K562 (cell line): ENCODE results near the gene KLB.

Experiments
- CREB1 ChIP-seq, 2 experiments: sonication (generic) in 1 of 2; formaldehyde crosslinking in 1 of 2; IDR thresholded peaks; 2 replicates each; pipeline versions ENCODE4 v1.6.1 to v1.8.0; 2012 to 2022; ENCODE audit warnings: inconsistent platforms in 1 of 2, mild to moderate bottlenecking in 1 of 2, missing genetic modification reagents in 1 of 2, moderate library complexity in 1 of 2
- CTCF ChIP-seq, 3 experiments: IDR thresholded peaks in 2 of 3; conservative IDR thresholded peaks in 1 of 3; 2 replicates each; pipeline ENCODE4 v1.5.1; 2011 to 2012; ENCODE audit warnings: low read length in 3 of 3, mild to moderate bottlenecking in 3 of 3, control low read depth in 2 of 3, improper control_type of control experiment in 1 of 3, inconsistent platforms in 1 of 3, low read depth in 1 of 3, mixed read lengths in 1 of 3, moderate library complexity in 1 of 3; ENCODE audit not compliant: insufficient read depth in 2 of 3
- POLR2AphosphoS5 ChIP-seq: IDR thresholded peaks from 2 replicates; pipeline ENCODE4 v1.6.1; 2011; ENCODE audit warnings: mild to moderate bottlenecking, low read depth, low read length, moderate library complexity; ENCODE audit not compliant: control insufficient read depth, insufficient read depth
- ZBTB33 ChIP-seq: sonication (generic); formaldehyde crosslinking; IDR thresholded peaks from 2 replicates; pipeline ENCODE4 v1.8.1; 2023; ENCODE audit warnings: mild to moderate bottlenecking, missing genetic modification reagents
- ZNF830 ChIP-seq: fragments of 250-450 bp; sonication (Bioruptor Pico); IDR thresholded peaks from 2 replicates; pipeline ENCODE4 v1.5.0; 2021; ENCODE audit warnings: mild to moderate bottlenecking

GRCh38 chr4:39363773-39364393 is 42.8 kb upstream of the KLB start:
- TF ChIP-seq ZNF830 (CRISPR knock-in tag) (no peak), CREB1 (IDR thresholded peaks at IDR 0.05) (no peak), CREB1 (CRISPR knock-in tag; IDR thresholded peaks at IDR 0.05) (no peak), CTCF (IDR thresholded peaks at IDR 0.05 in 2 of 3, conservative IDR thresholded peaks at IDR 0.05 in 1 of 3; ENCODE audit: insufficient read depth in 2 of 3, low read depth in 1 of 3, low read length in 3 of 3) (no peak), ZBTB33 (CRISPR knock-in tag) (no peak), POLR2AphosphoS5 (no peak)
